GM10248 (cell line): ENCODE results near the gene LRRC4C.

Experiments used
- CTCF ChIA-PET: fragments of 300-600 bp; sonication (Branson Sonifier 250); formaldehyde crosslinking; extraction: SDS; loops from one replicate; lab custom pipeline; 2021; ENCODE audit warnings: antibody characterized with exemption; lab: Yijun Ruan, JAX
- POLR2A ChIA-PET: fragments of 350-650 bp; sonication (Branson Sonifier 250); formaldehyde crosslinking; extraction: SDS; loops from one replicate; lab custom pipeline; 2020; ENCODE audit warnings: antibody characterized with exemption; lab: Yijun Ruan, JAX
- DNase-seq: peaks from one replicate; pipeline ENCODE4 v3.0.0; 2012; ENCODE audit errors: extremely low spot score
- TF ChIP-seq, protein P1 (sequence below): IDR thresholded peaks from 2 replicates; pipeline ENCODE4 v1.5.1; 2012; ENCODE audit warnings: mild to moderate bottlenecking, low read depth; ENCODE audit errors: extremely low read depth, missing control alignments, control extremely low read depth

The LRRC4C gene

DNA sequence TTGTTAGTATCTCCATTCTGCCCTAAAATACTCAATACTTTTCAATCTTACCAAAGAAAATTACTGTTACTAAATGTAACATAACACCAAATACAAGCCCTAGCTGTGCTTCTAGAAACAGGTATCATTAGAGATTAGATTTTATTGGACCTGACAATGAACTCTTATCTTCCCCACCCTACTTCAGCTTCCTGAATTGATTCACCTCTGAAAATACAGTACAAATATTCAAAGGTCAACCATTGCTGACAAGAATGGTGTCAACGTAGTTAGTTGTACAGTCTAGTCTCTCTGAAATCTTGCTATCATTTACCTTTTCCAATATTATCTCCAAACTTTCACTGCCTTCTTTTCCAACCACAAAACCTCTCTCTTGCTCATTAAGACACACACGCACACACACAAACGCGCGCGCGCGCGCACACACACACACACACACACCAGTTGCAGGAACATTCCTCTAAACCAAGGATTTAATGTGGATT lies 22.4 kb downstream of the LRRC4C start:
- DNase-seq = no peak
- TF ChIP-seq, protein P1, sequence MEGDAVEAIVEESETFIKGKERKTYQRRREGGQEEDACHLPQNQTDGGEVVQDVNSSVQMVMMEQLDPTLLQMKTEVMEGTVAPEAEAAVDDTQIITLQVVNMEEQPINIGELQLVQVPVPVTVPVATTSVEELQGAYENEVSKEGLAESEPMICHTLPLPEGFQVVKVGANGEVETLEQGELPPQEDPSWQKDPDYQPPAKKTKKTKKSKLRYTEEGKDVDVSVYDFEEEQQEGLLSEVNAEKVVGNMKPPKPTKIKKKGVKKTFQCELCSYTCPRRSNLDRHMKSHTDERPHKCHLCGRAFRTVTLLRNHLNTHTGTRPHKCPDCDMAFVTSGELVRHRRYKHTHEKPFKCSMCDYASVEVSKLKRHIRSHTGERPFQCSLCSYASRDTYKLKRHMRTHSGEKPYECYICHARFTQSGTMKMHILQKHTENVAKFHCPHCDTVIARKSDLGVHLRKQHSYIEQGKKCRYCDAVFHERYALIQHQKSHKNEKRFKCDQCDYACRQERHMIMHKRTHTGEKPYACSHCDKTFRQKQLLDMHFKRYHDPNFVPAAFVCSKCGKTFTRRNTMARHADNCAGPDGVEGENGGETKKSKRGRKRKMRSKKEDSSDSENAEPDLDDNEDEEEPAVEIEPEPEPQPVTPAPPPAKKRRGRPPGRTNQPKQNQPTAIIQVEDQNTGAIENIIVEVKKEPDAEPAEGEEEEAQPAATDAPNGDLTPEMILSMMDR = no peak
- POLR2A ChIA-PET = no interaction called here
- CTCF ChIA-PET = no interaction called here

DNA sequence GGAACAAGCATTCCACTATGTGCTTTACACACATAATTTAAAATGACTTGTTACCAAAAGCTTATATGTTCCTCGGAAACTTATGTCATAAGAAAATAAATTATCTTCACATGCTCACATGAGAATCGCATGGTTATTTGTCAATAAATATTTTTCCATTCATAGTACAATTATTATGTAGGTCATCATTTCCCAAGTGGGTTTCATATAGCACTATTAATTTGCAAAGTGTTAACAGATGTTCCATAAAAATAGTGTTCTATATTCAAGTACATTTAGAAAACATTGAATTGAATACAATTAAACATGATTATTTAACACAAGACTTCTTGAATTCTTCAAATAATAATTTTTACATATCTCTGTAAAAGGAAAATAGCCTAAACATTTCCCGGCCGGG lies 23.9 kb downstream of the LRRC4C start:
- DNase-seq = no peak
- ChIA-PET POLR2A (no interaction called here), CTCF (interaction anchor here (0.8 kb wide), 1 partner anchor 12 kb away, joined by 3 read pairs; no protein-coding TSS in a partner anchor)
- TF ChIP-seq, protein P1 = no peak

DNA sequence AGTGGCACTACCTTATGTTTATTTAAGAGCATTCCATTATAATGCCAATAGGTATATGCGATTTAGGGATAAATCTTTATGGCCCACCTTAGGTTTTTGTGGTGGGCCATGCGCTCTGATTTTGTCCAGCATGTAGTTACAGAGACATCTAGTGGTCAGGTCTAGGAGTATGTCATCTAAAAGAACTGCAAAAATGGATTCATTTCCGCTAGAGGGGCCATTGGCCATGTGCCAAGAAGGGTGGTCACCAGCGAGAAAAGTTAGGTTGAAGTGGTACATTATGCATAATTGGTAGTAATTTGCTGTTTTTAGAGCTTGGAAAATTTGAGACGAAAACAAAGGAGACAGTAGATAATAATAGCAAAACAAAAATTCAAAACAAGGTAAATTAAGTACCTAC lies 27.7 kb downstream of the LRRC4C start:
- TF ChIP-seq, protein P1 = peak; percentile 37
- POLR2A ChIA-PET = no interaction called here
- no peak for DNase-seq
- CTCF ChIA-PET = interaction anchor here (0.8 to 1.6 kb wide), 5 partner anchors 10 to 185 kb away, joined by 3 to 5 read pairs (median 4); no protein-coding TSS in a partner anchor

DNA sequence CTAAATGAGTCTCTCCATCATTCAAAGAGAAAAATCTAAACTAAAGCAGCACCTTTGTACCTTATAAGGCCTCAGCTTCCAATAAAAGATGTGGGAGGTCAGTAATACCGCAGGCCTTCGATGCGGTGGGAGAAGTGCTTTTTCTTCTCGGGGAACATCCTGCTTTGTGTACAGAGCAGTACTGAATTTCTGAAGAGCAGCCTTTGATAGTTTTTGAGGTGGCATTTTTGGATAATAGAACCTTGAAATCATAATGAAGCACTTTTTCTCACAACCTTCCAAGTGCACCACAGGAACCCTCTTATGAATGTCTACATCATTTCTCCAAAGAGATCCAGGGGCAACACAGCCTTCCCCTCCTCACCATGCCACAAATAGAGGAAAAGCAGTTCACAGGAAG lies 39.6 kb downstream of the LRRC4C start:
- TF ChIP-seq, protein P1 = no peak
- DNase-seq = no peak
- POLR2A ChIA-PET = no interaction called here
- CTCF ChIA-PET = interaction anchor here (1.8 kb wide), 1 partner anchor 12 kb away, joined by 5 read pairs; no protein-coding TSS in a partner anchor

DNA sequence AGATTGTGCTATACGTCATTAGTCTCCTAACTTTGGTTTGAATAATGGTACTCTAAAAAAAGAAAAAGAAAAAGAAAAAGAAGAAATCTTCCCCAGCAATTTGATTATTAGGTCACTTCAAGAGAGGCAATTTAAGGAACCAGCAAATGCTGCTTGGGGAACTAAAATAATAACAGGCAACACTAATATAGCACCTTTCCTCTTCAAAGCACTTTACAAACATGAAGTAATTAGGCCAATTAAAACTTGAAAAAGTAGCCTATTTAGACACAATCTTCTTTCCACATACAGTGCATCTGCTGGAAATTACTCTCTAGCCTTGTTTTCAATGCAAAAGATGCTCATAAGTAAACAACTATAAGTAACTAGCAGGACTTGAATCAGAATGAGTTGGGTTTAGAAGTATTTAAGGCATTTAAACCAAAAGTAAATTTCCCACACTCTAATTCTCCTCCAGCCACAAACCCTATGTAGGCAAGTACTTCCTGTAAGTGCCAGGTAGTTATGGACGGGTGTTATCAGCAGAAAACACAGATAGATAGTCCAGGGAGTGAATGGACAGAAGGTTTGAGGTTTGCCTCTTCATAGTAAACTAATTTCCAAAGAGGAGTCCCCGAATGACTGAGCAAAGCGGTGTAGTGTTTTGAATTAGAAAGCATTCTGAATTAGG lies 44.5 kb downstream of the LRRC4C start:
- TF ChIP-seq, protein P1 = no peak
- ChIA-PET POLR2A (no interaction called here), CTCF (no interaction called here)
- DNase-seq = no peak

DNA sequence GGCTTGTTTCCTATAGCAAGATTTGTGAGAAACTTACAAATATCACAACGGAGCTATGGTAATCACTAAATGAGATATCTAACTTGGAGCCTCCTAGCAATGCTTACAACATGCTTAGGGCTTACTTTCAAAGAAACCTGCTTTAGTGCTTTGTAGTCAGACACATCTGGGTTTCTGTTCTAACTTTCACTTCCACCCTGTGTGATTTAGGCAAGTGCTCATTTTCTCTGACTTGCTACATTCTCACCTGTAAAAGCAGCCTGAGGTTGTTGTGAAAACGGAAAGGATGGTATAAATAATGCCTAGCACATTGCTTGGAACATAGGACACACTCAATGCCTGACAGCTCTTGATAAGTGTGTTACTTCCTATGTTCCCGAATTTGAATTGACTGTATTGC lies 45.6 kb downstream of the LRRC4C start:
- TF ChIP-seq, protein P1 = no peak
- POLR2A ChIA-PET = no interaction called here
- DNase-seq = peak; percentile 19
- CTCF ChIA-PET = interaction anchor here (1.0 kb wide), 1 partner anchor 13 kb away, joined by 4 read pairs; no protein-coding TSS in a partner anchor
